Body of pancreas (tissue), 4 donors: ENCODE measurements around the gene AGO3. TPM values are rescaled to one million over a fixed set of nuclear protein-coding genes. Genes with fewer than 3 reads are reported as not detected.
"Not testable (repeated sequence)": the region's sequence is repeated elsewhere in the genome, so short reads cannot be mapped to it uniquely, and the experiment has no call there.

Experiments
- ATAC-seq: fragments of 150-250 bp; one replicate; pipeline ENCODE4 v1.9.1; 2016
- DNase-seq, 4 donors: peaks; one replicate each; pipeline ENCODE4 v3.0.0-alpha.2; 2019
- H3K27ac ChIP-seq, 4 donors: fragments of 200-600 bp; sonication (generic); 1 replicate in 3 of 4; 2 replicates in 1 of 4; pipeline versions ENCODE4 v1.5.1 to v1.6.1; 2016 to 2019; ENCODE audit warnings: mild to moderate bottlenecking in 1 of 4, mixed read lengths in 1 of 4, moderate library complexity in 1 of 4
- H3K27me3 ChIP-seq, 2 donors: fragments of 200-600 bp; sonication (generic); one replicate each; pipeline ENCODE4 v1.6.0; 2016; ENCODE audit warnings: mild to moderate bottlenecking in 1 of 2
- H3K36me3 ChIP-seq, 2 donors: fragments of 200-600 bp; sonication (generic); replicated peaks in 1 of 2; 2 replicates each; pipeline ENCODE4 v1.5.1; 2016; ENCODE audit warnings: low read depth in 2 of 2; ENCODE audit not compliant: insufficient read depth in 1 of 2
- H3K4me1 ChIP-seq: fragments of 200-600 bp; sonication (generic); one replicate; pipeline ENCODE4 v1.6.0; 2016
- H3K4me3 ChIP-seq, 2 donors: fragments of 200-600 bp; sonication (generic); 1 replicate in 1 of 2; 2 replicates in 1 of 2; pipeline ENCODE4 v1.5.1; 2016 to 2019
- H3K9me3 ChIP-seq, 3 donors: fragments of 200-600 bp; sonication (generic); 1 replicate in 2 of 3; 2 replicates in 1 of 3; pipeline ENCODE4 v1.5.1; 2016
- CTCF ChIP-seq, 7 experiments: fragments of 450-650 bp in 4 of 7; fragments of 200-600 bp in 3 of 7; sonication (generic) in 3 of 7; IDR thresholded peaks; one replicate each; pipeline ENCODE4 v1.5.1; 2016 to 2019; ENCODE audit warnings: antibody characterized with exemption in 7 of 7
- POLR2A ChIP-seq, 3 donors: fragments of 450-650 bp; IDR thresholded peaks; one replicate each; pipeline ENCODE4 v1.6.1; 2016; ENCODE audit warnings: antibody characterized with exemption in 3 of 3, mild to moderate bottlenecking in 2 of 3
- WGBS, 2 donors: methylation state at CpG; one replicate each; pipeline ENCODE4 v1.1.5; 2017; 5-methylcytosine and 5-hydroxymethylcytosine counted together
- intact Hi-C: fragments of 100-400 bp; cut with DNase I; formaldehyde crosslinking; loops from one replicate; pipeline ENCODE4 v1.15.1; 2023
- total RNA-seq, 2 donors: library from RNA; depleted of rRNA; stranded (reverse); fragments of >200 nt; gene quantifications; one replicate each; pipeline ENCODE4 v1.1.0, GENCODE V29; 2016

Gene AGO3
- total RNA-seq, 2 donors from 2014 or later: 10.9 to 12.2 TPM

DNA sequence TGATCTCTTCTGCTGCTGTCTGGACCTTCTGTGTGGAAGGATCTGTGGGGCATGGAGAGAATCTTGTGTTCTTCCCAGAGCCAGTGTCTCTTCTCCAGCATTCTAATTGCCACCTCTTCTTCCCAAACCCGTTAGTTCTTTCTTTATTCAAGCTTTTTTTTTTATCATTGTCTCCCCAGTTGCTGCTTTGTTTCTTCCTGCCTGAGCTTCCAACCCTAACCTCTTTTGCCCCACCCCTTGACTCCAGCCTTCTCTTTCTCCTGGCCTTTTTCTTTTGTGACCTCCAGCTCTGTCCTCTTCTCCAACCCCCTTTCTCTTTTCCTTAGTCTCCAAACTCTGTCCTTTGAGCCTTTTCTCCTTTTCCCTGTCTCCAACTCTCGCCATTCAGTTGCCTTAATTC, 43.4 kb upstream of the AGO3 start:
- Histone ChIP-seq H3K4me1 (peaks cover 28% of the 10 kb centered on the region), H3K27me3 (no peaks in the 10 kb centered on the region), H3K4me3 (no peak overlapping the region), H3K9me3 (no peaks in the 10 kb centered on the region), H3K27ac (no peak overlapping the region), H3K36me3 (peaks cover 0 to 6% of the 10 kb centered on the region in 2 donors)
- TF ChIP-seq POLR2A (IDR thresholded peaks at IDR 0.05) (no peak), CTCF (IDR thresholded peaks at IDR 0.05) (no peak)
- intact Hi-C loops: no loop called here
- ATAC-seq (no peak), DNase-seq (no peak)
- 87 to 89% methylated on average over 2 of the region's 2 CpGs for WGBS, 2 donors

DNA sequence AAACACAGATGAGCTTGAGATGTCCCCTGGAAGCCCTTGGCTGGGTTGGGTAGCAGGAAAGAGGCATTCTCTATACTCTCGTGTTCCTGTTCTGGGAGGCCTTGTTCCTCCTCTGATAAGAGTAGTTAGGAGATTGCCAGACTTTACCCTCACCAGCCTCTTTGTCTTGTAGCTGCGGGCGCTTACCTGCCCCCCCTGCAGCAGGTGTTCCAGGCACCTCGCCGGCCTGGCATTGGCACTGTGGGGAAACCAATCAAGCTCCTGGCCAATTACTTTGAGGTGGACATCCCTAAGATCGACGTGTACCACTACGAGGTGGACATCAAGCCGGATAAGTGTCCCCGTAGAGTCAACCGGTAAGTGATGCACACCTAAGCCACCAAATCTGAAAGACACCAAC, 42.6 kb upstream of the AGO3 start:
- Histone ChIP-seq H3K27ac (no peak overlapping the region), H3K27me3 (no peaks in the 10 kb centered on the region), H3K36me3 (peaks cover 0 to 12% of the 10 kb centered on the region in 2 donors), H3K4me1 (peaks cover 24% of the 10 kb centered on the region), H3K4me3 (no peak overlapping the region), H3K9me3 (no peaks in the 10 kb centered on the region)
- DNase-seq (peak in 1 of 4 donors; percentile 22), ATAC-seq (no peak)
- WGBS, 2 donors: 60 to 76% methylated on average over 9 to 11 of the region's 11 CpGs
- intact Hi-C loops: no loop called here
- no peak for TF ChIP-seq POLR2A (IDR thresholded peaks at IDR 0.05)
- no peak for TF ChIP-seq CTCF (IDR thresholded peaks at IDR 0.05)

GRCh38 chr1:35888981-35889380, 41.9 kb upstream of the AGO3 start:
- Histone ChIP-seq H3K4me1 (peaks cover 23% of the 10 kb centered on the region), H3K36me3 (peaks cover 0 to 14% of the 10 kb centered on the region in 2 donors)
- ATAC-seq, DNase-seq, H3K27me3 ChIP-seq, H3K4me3 ChIP-seq, H3K9me3 ChIP-seq, intact Hi-C loops, H3K27ac ChIP-seq: not testable (repeated sequence)
- WGBS, 2 donors: 77 to 89% methylated on average over 3 of the region's 3 CpGs

GRCh38 chr1:35893051-35893879, 37.6 kb upstream of the AGO3 start:
- TF ChIP-seq POLR2A (IDR thresholded peaks at IDR 0.05): no peak
- no peak for TF ChIP-seq CTCF (IDR thresholded peaks at IDR 0.05)
- ATAC-seq (no peak), DNase-seq (no peak)
- Histone ChIP-seq H3K9me3 (no peaks in the 10 kb centered on the region), H3K36me3 (peaks cover 0 to 21% of the 10 kb centered on the region in 2 donors), H3K27ac (no peak overlapping the region), H3K4me3 (no peak overlapping the region), H3K4me1 (no peaks in the 10 kb centered on the region), H3K27me3 (no peaks in the 10 kb centered on the region)
- intact Hi-C loops: no loop called here
- WGBS, 2 donors: 96 to 98% methylated on average over 4 to 14 of the region's 14 CpGs

GRCh38 chr1:35894183-35894582, 36.7 kb upstream of the AGO3 start:
- H3K4me1 ChIP-seq: no peaks in the 10 kb centered on the region
- peaks cover 0 to 21% of the 10 kb centered on the region in 2 donors for H3K36me3 ChIP-seq
- no peak overlapping the region for H3K4me3 ChIP-seq
- peak overlapping the region in 1 of 4 donors; percentile 17 for H3K27ac ChIP-seq
- TF ChIP-seq CTCF (IDR thresholded peaks at IDR 0.05) (no peak), POLR2A (IDR thresholded peaks at IDR 0.05) (no peak)
- peak in 3 of 4 donors; percentile 18 to 70 (median 33) for DNase-seq
- ATAC-seq: peak; percentile 35
- H3K27me3 ChIP-seq: no peaks in the 10 kb centered on the region
- H3K9me3 ChIP-seq: no peaks in the 10 kb centered on the region
- intact Hi-C loops: no loop called here
- WGBS, 2 donors: 47 to 66% methylated on average over 3 to 6 of the region's 6 CpGs
